ENCODE results near the gene LRRN1.

DNA sequence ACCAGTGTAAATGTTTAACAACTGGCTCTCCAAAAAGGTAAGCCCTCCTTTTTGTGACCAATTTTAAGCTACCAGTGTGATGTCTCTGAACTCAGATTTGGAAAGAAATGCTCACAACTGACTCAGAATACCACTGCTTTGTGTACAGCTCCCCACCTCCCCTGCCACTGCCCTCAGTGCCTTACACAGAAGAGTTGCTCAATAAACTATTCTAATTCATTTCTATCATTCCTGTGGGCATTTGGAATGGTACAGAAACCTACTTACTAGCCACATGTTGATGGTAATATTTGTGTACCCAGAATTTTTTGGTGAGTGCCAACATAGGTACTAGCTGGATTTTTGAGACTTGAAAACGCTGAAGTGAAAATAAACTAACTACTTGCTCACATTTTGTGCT, 16.0 kb downstream of the LRRN1 start:
- TF ChIP-seq EP300 (conservative IDR thresholded peaks at IDR 0.05; ENCODE audit: poor library complexity, severe bottlenecking) (no peak), CTCF (IDR thresholded peaks at IDR 0.05; ENCODE audit: poor library complexity, severe bottlenecking) (no peak), POLR2AphosphoS5 (IDR thresholded peaks at IDR 0.05) (no peak), MXI1 (conservative IDR thresholded peaks at IDR 0.05; ENCODE audit: poor library complexity, severe bottlenecking) (no peak), RAD21 (conservative IDR thresholded peaks at IDR 0.05) (no peak)
- TF ChIP-seq, protein P1, sequence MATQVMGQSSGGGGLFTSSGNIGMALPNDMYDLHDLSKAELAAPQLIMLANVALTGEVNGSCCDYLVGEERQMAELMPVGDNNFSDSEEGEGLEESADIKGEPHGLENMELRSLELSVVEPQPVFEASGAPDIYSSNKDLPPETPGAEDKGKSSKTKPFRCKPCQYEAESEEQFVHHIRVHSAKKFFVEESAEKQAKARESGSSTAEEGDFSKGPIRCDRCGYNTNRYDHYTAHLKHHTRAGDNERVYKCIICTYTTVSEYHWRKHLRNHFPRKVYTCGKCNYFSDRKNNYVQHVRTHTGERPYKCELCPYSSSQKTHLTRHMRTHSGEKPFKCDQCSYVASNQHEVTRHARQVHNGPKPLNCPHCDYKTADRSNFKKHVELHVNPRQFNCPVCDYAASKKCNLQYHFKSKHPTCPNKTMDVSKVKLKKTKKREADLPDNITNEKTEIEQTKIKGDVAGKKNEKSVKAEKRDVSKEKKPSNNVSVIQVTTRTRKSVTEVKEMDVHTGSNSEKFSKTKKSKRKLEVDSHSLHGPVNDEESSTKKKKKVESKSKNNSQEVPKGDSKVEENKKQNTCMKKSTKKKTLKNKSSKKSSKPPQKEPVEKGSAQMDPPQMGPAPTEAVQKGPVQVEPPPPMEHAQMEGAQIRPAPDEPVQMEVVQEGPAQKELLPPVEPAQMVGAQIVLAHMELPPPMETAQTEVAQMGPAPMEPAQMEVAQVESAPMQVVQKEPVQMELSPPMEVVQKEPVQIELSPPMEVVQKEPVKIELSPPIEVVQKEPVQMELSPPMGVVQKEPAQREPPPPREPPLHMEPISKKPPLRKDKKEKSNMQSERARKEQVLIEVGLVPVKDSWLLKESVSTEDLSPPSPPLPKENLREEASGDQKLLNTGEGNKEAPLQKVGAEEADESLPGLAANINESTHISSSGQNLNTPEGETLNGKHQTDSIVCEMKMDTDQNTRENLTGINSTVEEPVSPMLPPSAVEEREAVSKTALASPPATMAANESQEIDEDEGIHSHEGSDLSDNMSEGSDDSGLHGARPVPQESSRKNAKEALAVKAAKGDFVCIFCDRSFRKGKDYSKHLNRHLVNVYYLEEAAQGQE (IDR thresholded peaks at IDR 0.05; ENCODE audit: borderline replicate concordance) = no peak

Data from neural cell (in vitro differentiated cells).